Endothelial cell of umbilical vein (primary cell): ENCODE measurements around the gene SERPINB6. TPM values are rescaled to one million over a fixed set of nuclear protein-coding genes. Genes with fewer than 3 reads are reported as not detected.

Source experiments
- BruUV-seq: library from RNA; stranded (reverse); fragments of 400-500 nt; replicated peaks from 2 replicates; lab custom pipeline; 2021; lab: Mats Ljungman, UMichigan
- CTCF ChIA-PET: fragments of 300-600, 350-600 bp; sonication (Branson Sonifier 250); formaldehyde crosslinking; loops from one replicate; lab custom pipeline; 2021; ENCODE audit warnings: antibody characterized with exemption, inconsistent platforms; lab: Charles Lee
- POLR2A ChIA-PET: fragments of 300-600, 350-600 bp; sonication (Branson Sonifier 250); formaldehyde crosslinking; loops from one replicate; lab custom pipeline; 2021; ENCODE audit warnings: antibody characterized with exemption, inconsistent platforms; lab: Charles Lee
- DNase-seq: peaks from one replicate; pipeline ENCODE4 v3.0.0-alpha.2; 2011; ENCODE audit warnings: low read depth, low spot score
- FAIRE-seq: peaks from 2 replicates; lab custom pipeline; 2011; peaks lifted over from hg19 to GRCh38; lab: Jason Lieb, UNC
- H2AFZ ChIP-seq: 2 replicates; pipeline ENCODE4 v1.6.0; 2012; ENCODE audit warnings: low read depth, low read length, control low read depth, inconsistent platforms
- H3K27ac ChIP-seq: 2 replicates; pipeline ENCODE4 v1.5.1; 2011; ENCODE audit warnings: low read depth, mild to moderate bottlenecking, control low read depth, low read length, moderate library complexity; ENCODE audit not compliant: insufficient read depth
- H3K27me3 ChIP-seq, 2 experiments: 2 replicates each; pipeline versions ENCODE4 v1.6.0 to v1.6.1; 2011; ENCODE audit warnings: low read length in 2 of 2, mixed read lengths in 1 of 2; ENCODE audit not compliant: control insufficient read depth in 2 of 2, insufficient read depth in 2 of 2
- H3K36me3 ChIP-seq, 2 experiments: 2 replicates in 1 of 2; 3 replicates in 1 of 2; pipeline ENCODE4 v1.5.1; 2011; ENCODE audit warnings: low read length in 2 of 2, mild to moderate bottlenecking in 1 of 2, moderate library complexity in 1 of 2; ENCODE audit not compliant: control insufficient read depth in 2 of 2, insufficient read depth in 2 of 2; ENCODE audit errors: extremely low read depth in 1 of 2
- H3K4me1 ChIP-seq: 3 replicates; pipeline ENCODE4 v1.5.1; 2011; ENCODE audit warnings: mild to moderate bottlenecking, low read length; ENCODE audit not compliant: control insufficient read depth, insufficient read depth; ENCODE audit errors: extremely low read depth
- H3K4me2 ChIP-seq: 2 replicates; pipeline ENCODE4 v1.6.1; 2011; ENCODE audit warnings: low read length, control low read depth, mixed read lengths; ENCODE audit not compliant: insufficient read depth
- H3K4me3 ChIP-seq, 3 experiments: fragments of 200-600 bp in 1 of 3; sonication (generic), shearing (Covaris generic) in 1 of 3; replicated peaks in 1 of 3; 2 replicates each; pipeline ENCODE4 v1.5.1; 2011 to 2016; ENCODE audit warnings: control low read depth in 3 of 3, low read length in 3 of 3, mild to moderate bottlenecking in 2 of 3, inconsistent platforms in 1 of 3, low read depth in 1 of 3, moderate library complexity in 1 of 3; ENCODE audit not compliant: insufficient read depth in 1 of 3
- H3K79me2 ChIP-seq: 2 replicates; pipeline ENCODE4 v1.6.0; 2012; ENCODE audit warnings: low read length, inconsistent platforms; ENCODE audit not compliant: control insufficient read depth, insufficient read depth
- H3K9ac ChIP-seq: replicated peaks from 2 replicates; pipeline ENCODE3; 2011; ENCODE audit warnings: low read length, control low read depth; ENCODE audit not compliant: insufficient read depth; ENCODE audit errors: extremely low read depth
- H3K9me1 ChIP-seq: replicated peaks from 3 replicates; pipeline ENCODE4 v1.6.0; 2011; ENCODE audit warnings: mild to moderate bottlenecking, low read length; ENCODE audit not compliant: control insufficient read depth, insufficient read depth; ENCODE audit errors: extremely low read depth
- H3K9me3 ChIP-seq: replicated peaks from 2 replicates; pipeline ENCODE4 v1.5.1; 2012; ENCODE audit warnings: low read length, inconsistent platforms; ENCODE audit not compliant: control insufficient read depth, insufficient read depth
- H4K20me1 ChIP-seq: replicated peaks from 2 replicates; pipeline ENCODE3; 2011; ENCODE audit warnings: mild to moderate bottlenecking, low read length; ENCODE audit not compliant: control insufficient read depth, insufficient read depth; ENCODE audit errors: extremely low read depth
- EZH2 ChIP-seq: IDR thresholded peaks from 2 replicates; pipeline ENCODE4 v1.6.1; 2012; ENCODE audit warnings: borderline replicate concordance, low read depth, mild to moderate bottlenecking, moderate library complexity, low read length, inconsistent platforms; ENCODE audit not compliant: severe bottlenecking
- FOS ChIP-seq: IDR thresholded peaks from 2 replicates; pipeline ENCODE4 v1.6.1; 2011; ENCODE audit warnings: mild to moderate bottlenecking, low read length, moderate library complexity, borderline replicate concordance; ENCODE audit not compliant: insufficient read depth
- GATA2 ChIP-seq: IDR thresholded peaks from 2 replicates; pipeline ENCODE4 v1.7.0; 2011; ENCODE audit warnings: low read depth, mild to moderate bottlenecking, moderate library complexity, mixed read lengths, low read length; ENCODE audit not compliant: insufficient read length, insufficient read depth
- JUN ChIP-seq: IDR thresholded peaks from 2 replicates; pipeline ENCODE4 v1.6.1; 2011; ENCODE audit warnings: borderline replicate concordance, low read depth; ENCODE audit not compliant: insufficient read length, insufficient read depth
- MYC ChIP-seq: IDR thresholded peaks from one replicate; pipeline ENCODE4 v1.6.1; 2011; ENCODE audit warnings: mild to moderate bottlenecking, low read depth, low read length
- POLR2A ChIP-seq: IDR thresholded peaks from 2 replicates; pipeline ENCODE4 v1.6.1; 2012; ENCODE audit warnings: low read depth, mild to moderate bottlenecking, control low read depth, low read length
- POLR2AphosphoS5 ChIP-seq: IDR thresholded peaks from 2 replicates; pipeline ENCODE4 v1.6.1; 2012; ENCODE audit warnings: low read depth, mild to moderate bottlenecking, control low read depth, low read length, moderate library complexity; ENCODE audit not compliant: insufficient read depth
- dilution Hi-C: fragments of 300-500 bp; cut with MboI; formaldehyde crosslinking; loops from one replicate; pipeline ENCODE4 v1.15.0; 2019; ENCODE audit warnings: low sequenced_read_pairs; ENCODE audit not compliant: extremely low pct_ligation_motif_present
- intact Hi-C: fragments of 100-400 bp; cut with micrococcal nuclease; formaldehyde crosslinking; loops from one replicate; pipeline ENCODE4 v1.10.0; 2022
- polyA plus RNA-seq, 4 experiments: library from polyadenylated mRNA; depleted of rRNA in 3 of 4; stranded (reverse) in 3 of 4; unstranded in 1 of 4; fragments of >200 nt; gene quantifications; 2 replicates each; pipeline versions ENCODE4 v1.2.1 to v1.2.3, GENCODE V29; 2011 to 2012; ENCODE audit warnings: missing spikeins in 1 of 4
- total RNA-seq: library from RNA; stranded (reverse); gene quantifications from 2 replicates; pipeline ENCODE4 v1.2.3, GENCODE V29; 2021
- TF ChIP-seq, protein P1 (sequence below), 2 donors: IDR thresholded peaks; 1 replicate in 1 of 2; 2 replicates in 1 of 2; pipeline ENCODE4 v1.5.1; 2011; ENCODE audit warnings: low read length in 2 of 2, mild to moderate bottlenecking in 2 of 2, moderate library complexity in 2 of 2, control low read depth in 1 of 2, inconsistent platforms in 1 of 2, low read depth in 1 of 2; ENCODE audit not compliant: insufficient read depth in 1 of 2; ENCODE audit errors: extremely low read depth in 1 of 2
- TF ChIP-seq, protein P2 (sequence below): IDR thresholded peaks from 2 replicates; pipeline ENCODE4 v1.6.1; 2011; ENCODE audit not compliant: insufficient read depth, insufficient read length

SERPINB6 gene
- total and polyA plus RNA-seq, 2 donors (not counting 3 experiments of a cell fraction or from before 2014, with no cell fraction given): 145 to 151 TPM

DNA sequence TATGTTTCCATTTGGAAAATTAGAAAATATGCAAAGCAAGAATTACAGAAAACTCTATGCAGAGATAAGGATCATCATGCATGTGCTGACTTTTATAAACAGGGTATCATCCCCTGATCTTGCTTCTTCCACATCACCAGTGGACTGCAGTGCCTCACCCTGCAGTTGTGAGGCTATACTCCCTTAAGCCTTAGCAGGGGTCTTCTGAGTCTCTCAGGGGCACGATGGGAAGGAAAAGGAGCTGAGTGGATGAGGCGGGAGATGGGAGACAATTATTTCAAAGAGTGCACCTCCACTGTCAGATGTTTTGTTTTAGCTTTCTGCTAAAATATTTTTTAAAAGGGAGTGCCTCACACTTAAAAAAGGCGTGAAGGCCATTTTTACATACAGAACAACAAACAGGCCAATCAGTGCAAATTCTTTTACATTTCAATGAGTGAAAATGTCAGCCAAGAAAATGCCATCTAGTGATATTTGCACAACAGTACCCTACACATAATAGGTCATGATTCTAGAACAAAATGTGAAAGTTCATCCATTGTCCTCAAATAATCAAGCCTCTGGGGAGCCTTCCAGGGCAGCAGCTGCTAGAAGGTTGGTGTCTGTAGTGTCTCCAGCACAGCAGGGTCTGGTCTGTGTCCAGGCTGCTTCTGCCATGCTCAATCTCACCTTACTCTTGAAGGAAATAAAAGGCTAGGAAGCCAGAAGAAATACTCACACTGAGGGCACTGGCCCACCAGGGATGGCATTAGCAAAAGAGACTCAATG is 55.0 kb downstream of the SERPINB6 start:
- no peak for DNase-seq
- H2AFZ ChIP-seq: no peak overlapping the region
- no peaks in the 10 kb centered on the region for H3K36me3 ChIP-seq
- FAIRE-seq: no peak
- no peak overlapping the region for H3K4me2 ChIP-seq
- H4K20me1 ChIP-seq: no peaks in the 10 kb centered on the region
- ChIA-PET CTCF (interaction anchor here (1.3 to 2.5 kb wide), 3 partner anchors 10 to 11 kb away, joined by 4 to 10 read pairs (median 8); no protein-coding TSS in a partner anchor), POLR2A (no interaction called here)
- dilution Hi-C loops: no loop called here
- H3K4me1 ChIP-seq: no peaks in the 10 kb centered on the region
- intact Hi-C loops: loop anchor here (1.0 kb wide), 1 partner anchor 36 kb away; no protein-coding TSS in a partner anchor
- no peak overlapping the region for H3K4me3 ChIP-seq
- H3K79me2 ChIP-seq: no peaks in the 10 kb centered on the region
- no TSS peak for BruUV-seq
- H3K9ac ChIP-seq: no peak overlapping the region
- H3K27me3 ChIP-seq: no peaks in the 10 kb centered on the region
- no peak overlapping the region for H3K27ac ChIP-seq
- H3K9me3 ChIP-seq: no peaks in the 10 kb centered on the region
- TF ChIP-seq POLR2A: no peak
- no peak for TF ChIP-seq MYC
- H3K9me1 ChIP-seq: no peaks in the 10 kb centered on the region

DNA sequence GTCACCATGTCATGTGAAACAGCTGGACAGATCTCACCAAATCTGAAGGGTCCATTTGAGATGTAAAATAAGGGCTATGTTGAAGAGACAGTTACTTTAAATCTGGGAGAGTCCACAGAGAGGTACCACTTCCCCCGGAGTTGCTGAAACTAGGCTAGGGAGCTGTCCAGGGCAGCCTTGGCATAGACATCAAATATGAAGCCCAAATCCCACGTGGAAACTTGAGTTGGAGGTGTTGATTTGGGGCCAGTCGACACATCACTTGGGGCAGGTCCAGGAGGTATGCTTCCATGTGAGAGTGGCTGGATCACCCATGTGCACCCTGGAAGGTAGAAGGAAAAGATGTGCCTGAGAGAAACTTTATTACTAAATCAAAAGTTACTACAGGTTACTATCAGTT is 56.2 kb downstream of the SERPINB6 start:
- no peak for FAIRE-seq
- H3K27me3 ChIP-seq: no peaks in the 10 kb centered on the region
- DNase-seq: no peak
- no peak overlapping the region for H3K27ac ChIP-seq
- no peak overlapping the region for H3K9ac ChIP-seq
- no peak overlapping the region for H3K4me2 ChIP-seq
- no peak overlapping the region for H2AFZ ChIP-seq
- CTCF ChIA-PET: interaction anchor here (1.0 to 2.5 kb wide), 7 partner anchors 8 to 124 kb away, joined by 3 to 10 read pairs (median 5); no protein-coding TSS in a partner anchor
- H3K79me2 ChIP-seq: no peaks in the 10 kb centered on the region
- H3K9me3 ChIP-seq: no peaks in the 10 kb centered on the region
- no peak for TF ChIP-seq POLR2AphosphoS5
- TF ChIP-seq GATA2: no peak
- no peak for TF ChIP-seq EZH2
- TF ChIP-seq JUN: no peak
- TF ChIP-seq POLR2A: no peak
- TF ChIP-seq, protein P1, sequence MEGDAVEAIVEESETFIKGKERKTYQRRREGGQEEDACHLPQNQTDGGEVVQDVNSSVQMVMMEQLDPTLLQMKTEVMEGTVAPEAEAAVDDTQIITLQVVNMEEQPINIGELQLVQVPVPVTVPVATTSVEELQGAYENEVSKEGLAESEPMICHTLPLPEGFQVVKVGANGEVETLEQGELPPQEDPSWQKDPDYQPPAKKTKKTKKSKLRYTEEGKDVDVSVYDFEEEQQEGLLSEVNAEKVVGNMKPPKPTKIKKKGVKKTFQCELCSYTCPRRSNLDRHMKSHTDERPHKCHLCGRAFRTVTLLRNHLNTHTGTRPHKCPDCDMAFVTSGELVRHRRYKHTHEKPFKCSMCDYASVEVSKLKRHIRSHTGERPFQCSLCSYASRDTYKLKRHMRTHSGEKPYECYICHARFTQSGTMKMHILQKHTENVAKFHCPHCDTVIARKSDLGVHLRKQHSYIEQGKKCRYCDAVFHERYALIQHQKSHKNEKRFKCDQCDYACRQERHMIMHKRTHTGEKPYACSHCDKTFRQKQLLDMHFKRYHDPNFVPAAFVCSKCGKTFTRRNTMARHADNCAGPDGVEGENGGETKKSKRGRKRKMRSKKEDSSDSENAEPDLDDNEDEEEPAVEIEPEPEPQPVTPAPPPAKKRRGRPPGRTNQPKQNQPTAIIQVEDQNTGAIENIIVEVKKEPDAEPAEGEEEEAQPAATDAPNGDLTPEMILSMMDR (IDR thresholded peaks at IDR 0.05; ENCODE audit: extremely low read depth in 1 of 2, insufficient read depth in 1 of 2, low read depth in 1 of 2, low read length in 2 of 2): no peak
- no peak for TF ChIP-seq MYC
- TF ChIP-seq, protein P2, sequence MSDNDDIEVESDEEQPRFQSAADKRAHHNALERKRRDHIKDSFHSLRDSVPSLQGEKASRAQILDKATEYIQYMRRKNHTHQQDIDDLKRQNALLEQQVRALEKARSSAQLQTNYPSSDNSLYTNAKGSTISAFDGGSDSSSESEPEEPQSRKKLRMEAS: no peak
- TF ChIP-seq FOS: no peak
- H3K9me1 ChIP-seq: no peaks in the 10 kb centered on the region
- no peaks in the 10 kb centered on the region for H3K4me1 ChIP-seq
- H4K20me1 ChIP-seq: no peaks in the 10 kb centered on the region
- POLR2A ChIA-PET: interaction anchor here (1.9 kb wide), 1 partner anchor 12 kb away, joined by 6 read pairs; the partner anchor contains the start of gene SERPINB9
- dilution Hi-C loops: no loop called here
- no peaks in the 10 kb centered on the region for H3K36me3 ChIP-seq
- BruUV-seq: no TSS peak
- intact Hi-C loops: no loop called here
- no peak overlapping the region for H3K4me3 ChIP-seq
